Upper lobe of right lung (tissue), 1 donor: ENCODE measurements around the gene RNF4. TPM values are rescaled to one million over a fixed set of nuclear protein-coding genes. Genes with fewer than 3 reads are reported as not detected.

Source experiments
- ATAC-seq: fragments of 200-7000 bp; cut with Tn5 transposase; one replicate; pipeline ENCODE4 v1.9.1; 2020; ENCODE audit warnings: mild to moderate bottlenecking, moderate library complexity
- DNase-seq: peaks from one replicate; pipeline ENCODE4 v3.0.0-alpha.2; 2020
- H3K27ac ChIP-seq: fragments of 200-600 bp; one replicate; pipeline ENCODE4 v1.8.0; 2022
- H3K27me3 ChIP-seq: fragments of 200-600 bp; one replicate; pipeline ENCODE4 v1.8.0; 2022; ENCODE audit warnings: mild to moderate bottlenecking
- H3K36me3 ChIP-seq: fragments of 200-600 bp; one replicate; pipeline ENCODE4 v1.8.0; 2022
- H3K4me1 ChIP-seq: fragments of 200-600 bp; one replicate; pipeline ENCODE4 v1.8.0; 2022
- H3K4me3 ChIP-seq: fragments of 200-600 bp; one replicate; pipeline ENCODE4 v1.8.0; 2022; ENCODE audit warnings: mild to moderate bottlenecking
- H3K9me3 ChIP-seq: fragments of 200-600 bp; one replicate; pipeline ENCODE4 v1.8.0; 2022
- CTCF ChIP-seq: fragments of 200-600 bp; IDR thresholded peaks from one replicate; pipeline ENCODE4 v1.8.0; 2022; ENCODE audit warnings: antibody characterized with exemption
- intact Hi-C: fragments of 100-400 bp; cut with DNase I; formaldehyde crosslinking; loops from one replicate; pipeline ENCODE4 v1.11.0; 2022
- total RNA-seq: library from RNA; stranded (reverse); fragmentation: NEBNext Ultra II Directional; extraction: Animal tissue kit (Norgen Biotek cat#: 25700); gene quantifications from one replicate; pipeline ENCODE4 v1.2.1, GENCODE V29; 2021
- donor health status: DM: no; HTN: yes; CAD: no; lungs with severe emphysema.

RNF4 gene
- total RNA-seq, 1 donor from 2014 or later = 41.0 TPM

- intact Hi-C loops = no loop called here
- no peaks in the 10 kb centered on the region for H3K36me3 ChIP-seq
- no peak overlapping the region for H3K27ac ChIP-seq
- H3K4me3 ChIP-seq = no peak overlapping the region
- no peaks in the 10 kb centered on the region for H3K27me3 ChIP-seq
- TF ChIP-seq CTCF = no peak
- H3K4me1 ChIP-seq = no peaks in the 10 kb centered on the region
- ATAC-seq = no peak
- no peak for DNase-seq
- no peaks in the 10 kb centered on the region for H3K9me3 ChIP-seq
These were observed 23.3 kb upstream of the RNF4 start for GRCh38 chr4:2445571-2445970.

- TF ChIP-seq CTCF = no peak
- Histone ChIP-seq H3K36me3 (no peaks in the 10 kb centered on the region), H3K27me3 (no peaks in the 10 kb centered on the region), H3K4me3 (no peak overlapping the region), H3K9me3 (no peaks in the 10 kb centered on the region), H3K27ac (no peak overlapping the region), H3K4me1 (no peaks in the 10 kb centered on the region)
- DNase-seq (no peak), ATAC-seq (no peak)
- intact Hi-C loops = no loop called here
These were observed 22.0 kb upstream of the RNF4 start for GRCh38 chr4:2446656-2447564.

- ATAC-seq (no peak), DNase-seq (peak; percentile 55)
- intact Hi-C loops = no loop called here
- Histone ChIP-seq H3K27me3 (no peaks in the 10 kb centered on the region), H3K27ac (no peak overlapping the region), H3K9me3 (no peaks in the 10 kb centered on the region), H3K4me3 (no peak overlapping the region), H3K4me1 (no peaks in the 10 kb centered on the region), H3K36me3 (no peaks in the 10 kb centered on the region)
- no peak for TF ChIP-seq CTCF
These were observed 20.3 kb upstream of the RNF4 start for GRCh38 chr4:2448589-2448988.

- Histone ChIP-seq H3K4me3 (no peak overlapping the region), H3K4me1 (no peaks in the 10 kb centered on the region), H3K36me3 (no peaks in the 10 kb centered on the region), H3K27ac (no peak overlapping the region), H3K27me3 (no peaks in the 10 kb centered on the region), H3K9me3 (no peaks in the 10 kb centered on the region)
- DNase-seq (peak; percentile 59), ATAC-seq (no peak)
- TF ChIP-seq CTCF = no peak
- intact Hi-C loops = no loop called here
These were observed 19.9 kb upstream of the RNF4 start for GRCh38 chr4:2449051-2449450.

GRCh38 chr4:2449511-2450392 is 19.2 kb upstream of the RNF4 start:
- H3K4me3 ChIP-seq = no peak overlapping the region
- no peaks in the 10 kb centered on the region for H3K9me3 ChIP-seq
- no peaks in the 10 kb centered on the region for H3K27me3 ChIP-seq
- no peak overlapping the region for H3K27ac ChIP-seq
- DNase-seq = peak; percentile 40
- intact Hi-C loops = no loop called here
- H3K4me1 ChIP-seq = no peaks in the 10 kb centered on the region
- TF ChIP-seq CTCF = no peak
- no peaks in the 10 kb centered on the region for H3K36me3 ChIP-seq
- no peak for ATAC-seq
